ENCODE data around the gene LCN6.

Gene LCN6

GRCh38 chr9:136722093-136722968 lies 26.0 kb downstream of the LCN6 start:
- no peak for DNase-seq

- peak; percentile 74 for DNase-seq
Measured at GRCh38 chr9:136721339-136722092, 26.8 kb downstream of the LCN6 start.

GRCh38 chr9:136720898-136721338 lies 27.4 kb downstream of the LCN6 start:
- no peak for DNase-seq

GRCh38 chr9:136720251-136720897 lies 28.0 kb downstream of the LCN6 start:
- DNase-seq: peak; percentile 9

GRCh38 chr9:136719195-136719880 lies 29.0 kb downstream of the LCN6 start:
- DNase-seq: no peak

GRCh38 chr9:136718345-136719194 lies 29.8 kb downstream of the LCN6 start:
- DNase-seq: no peak

- no peak for DNase-seq
Measured at GRCh38 chr9:136717399-136717798, 30.9 kb downstream of the LCN6 start.

- no peak for DNase-seq
Measured at GRCh38 chr9:136714893-136715274, 33.4 kb downstream of the LCN6 start.

- no peak for DNase-seq
Measured at GRCh38 chr9:136714096-136714892, 34.0 kb downstream of the LCN6 start.

- DNase-seq: no peak
Measured at GRCh38 chr9:136713550-136713949, 34.8 kb downstream of the LCN6 start.

GRCh38 chr9:136712690-136713544 lies 35.4 kb downstream of the LCN6 start:
- DNase-seq: no peak

GRCh38 chr9:136711751-136712689 lies 36.3 kb downstream of the LCN6 start, which contains the start of gene DIPK1B:
Gene DIPK1B, plus strand, starts transcription at chr9:136712572. Its CDS starts 94 bp downstream, at chr9:136712666.
- DNase-seq: no peak

- DNase-seq: peak; percentile 50
Measured at GRCh38 chr9:136711219-136711648, 37.1 kb downstream of the LCN6 start.

GRCh38 chr9:136710543-136710942 lies 37.8 kb downstream of the LCN6 start:
- DNase-seq: no peak

- no peak for DNase-seq
Measured at GRCh38 chr9:136709454-136710109, 38.7 kb downstream of the LCN6 start.

GRCh38 chr9:136707849-136708517 lies 40.3 kb downstream of the LCN6 start:
- no peak for DNase-seq

- DNase-seq: no peak
Measured at GRCh38 chr9:136707011-136707410, 41.3 kb downstream of the LCN6 start.

- DNase-seq: no peak
Measured at GRCh38 chr9:136705564-136705963, 42.8 kb downstream of the LCN6 start.

All from HCEC 1CT (cell line).